GM21528 (cell line): ENCODE data around the gene PDE8B.
"Not testable (repeated sequence)": the region's sequence is repeated elsewhere in the genome, so short reads cannot be mapped to it uniquely, and the experiment has no call there.

Experiments
- ATAC-seq: cut with Tn5 transposase; IDR thresholded peaks from one replicate; pipeline ENCODE4 v1.9.1; 2021; ENCODE audit warnings: mild to moderate bottlenecking, moderate library complexity; ENCODE audit not compliant: unreplicated experiment, low FRiP score

The PDE8B gene

GRCh38 chr5:77426670-77427069 lies 216.2 kb downstream of the PDE8B start:
- ATAC-seq, result no peak

- no peak for ATAC-seq
These were observed 217.5 kb downstream of the PDE8B start for GRCh38 chr5:77427998-77428397.

- no peak for ATAC-seq
These were observed 218.0 kb downstream of the PDE8B start for GRCh38 chr5:77428526-77428925.

GRCh38 chr5:77430726-77431125 lies 220.2 kb downstream of the PDE8B start:
- no peak for ATAC-seq

GRCh38 chr5:77431286-77431685 lies 220.8 kb downstream of the PDE8B start:
- ATAC-seq, result no peak

GRCh38 chr5:77431719-77432118 lies 221.2 kb downstream of the PDE8B start:
- no peak for ATAC-seq

- ATAC-seq, result no peak
These were observed 226.7 kb downstream of the PDE8B start for GRCh38 chr5:77437194-77437593.

- ATAC-seq, result no peak
These were observed 227.6 kb downstream of the PDE8B start for GRCh38 chr5:77438071-77438470.

GRCh38 chr5:77443670-77444069 lies 233.2 kb downstream of the PDE8B start:
- ATAC-seq, result no peak

- no peak for ATAC-seq
These were observed 233.9 kb downstream of the PDE8B start for GRCh38 chr5:77444356-77444755.

- ATAC-seq, result no peak
These were observed 238.4 kb downstream of the PDE8B start for GRCh38 chr5:77448831-77449230.

GRCh38 chr5:77449277-77449676 lies 238.8 kb downstream of the PDE8B start:
- no peak for ATAC-seq

GRCh38 chr5:77449981-77450380 lies 239.5 kb downstream of the PDE8B start:
- no peak for ATAC-seq

- ATAC-seq, result no peak
These were observed 241.9 kb downstream of the PDE8B start for GRCh38 chr5:77452351-77452750.

GRCh38 chr5:77454123-77454522 lies 243.6 kb downstream of the PDE8B start:
- ATAC-seq, result no peak

GRCh38 chr5:77461287-77461686 lies 250.8 kb downstream of the PDE8B start:
- no peak for ATAC-seq

- ATAC-seq, result no peak
These were observed 253.4 kb downstream of the PDE8B start for GRCh38 chr5:77463905-77464304.

- not testable (repeated sequence) for ATAC-seq
These were observed 258.4 kb downstream of the PDE8B start for GRCh38 chr5:77468875-77469274.

GRCh38 chr5:77475041-77475440 lies 264.6 kb downstream of the PDE8B start:
- ATAC-seq, result not testable (repeated sequence)
